Liver (tissue), 5 donors: ENCODE data around the gene IFIT1. TPM values are rescaled to one million over a fixed set of nuclear protein-coding genes. Genes with fewer than 3 reads are reported as not detected.

Experiments used
- JUND ChIP-seq, 2 donors: IDR thresholded peaks; 2 replicates each; pipeline ENCODE4 v1.6.1; 2016; ENCODE audit warnings: antibody characterized with exemption in 2 of 2
- SP1 ChIP-seq: IDR thresholded peaks from 2 replicates; pipeline ENCODE4 v1.6.1; 2018; ENCODE audit warnings: antibody characterized with exemption, mild to moderate bottlenecking
- polyA plus RNA-seq, 2 donors: library from polyadenylated mRNA; stranded (reverse) in 1 of 2; unstranded in 1 of 2; fragments of 200-250 nt in 1 of 2; fragments of >200 nt in 1 of 2; fragmentation: Nextera tagmentation in 1 of 2; extraction: Ambion mirVana in 1 of 2; gene quantifications; one replicate each; pipeline versions ENCODE4 v1.2.1 to v1.2.3, GENCODE V29; 2013 to 2015
- total RNA-seq, 2 donors: library from RNA; depleted of rRNA; stranded (reverse); fragments of >200 nt; gene quantifications; one replicate each; pipeline ENCODE4 v1.2.3, GENCODE V29; 2014
- TF ChIP-seq, protein P1 (sequence below): IDR thresholded peaks from 2 replicates; pipeline ENCODE4 v1.6.1; 2016; ENCODE audit warnings: antibody characterized with exemption
- donor health status: healthy.
- donor health status: healthy.
- donor health status: healthy.

The IFIT1 gene
- total and polyA plus RNA-seq, 4 donors, result 8.1 to 17.5 (median 11.6) TPM

- no peak for TF ChIP-seq SP1
- TF ChIP-seq, protein P1, sequence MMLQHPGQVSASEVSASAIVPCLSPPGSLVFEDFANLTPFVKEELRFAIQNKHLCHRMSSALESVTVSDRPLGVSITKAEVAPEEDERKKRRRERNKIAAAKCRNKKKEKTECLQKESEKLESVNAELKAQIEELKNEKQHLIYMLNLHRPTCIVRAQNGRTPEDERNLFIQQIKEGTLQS, result no peak
- no peak for TF ChIP-seq JUND (IDR thresholded peaks at IDR 0.05)
Observed at GRCh38 chr10:89454561-89455347, 62.3 kb downstream of the IFIT1 start (continued).

Other genes with a start within 250 kb of the IFIT1 start
- under 1 TPM in 1 of 2 donors, not detected in 1; 0.08 TPM for gene CH25H, start 185.3 kb upstream of the IFIT1 start, total RNA-seq
- under 1 TPM; 0.25 to 0.33 TPM for gene CH25H, start 185.3 kb upstream of the IFIT1 start, polyA plus RNA-seq
- 100 to 1,000 TPM in 1 of 2 donors, 10 to 100 TPM in 1; 65.4 to 176 TPM for gene LIPA, start 140.8 kb upstream of the IFIT1 start, total RNA-seq
- gene LIPA, start 140.8 kb upstream of the IFIT1 start, polyA plus RNA-seq, result 10 to 100 TPM; 35.3 to 86.4 TPM
- 1 to 10 TPM; 4.8 to 5.5 TPM for gene IFIT2, start 90.6 kb upstream of the IFIT1 start, total RNA-seq
- 1 to 10 TPM; 5.0 to 5.5 TPM for gene IFIT2, start 90.6 kb upstream of the IFIT1 start, polyA plus RNA-seq
- gene IFIT3, start 64.6 kb upstream of the IFIT1 start, total RNA-seq, result 10 to 100 TPM in 1 of 2 donors, 1 to 10 TPM in 1; 9.8 to 11.2 TPM
- 10 to 100 TPM in 1 of 2 donors, 1 to 10 TPM in 1; 9.2 to 10.9 TPM for gene IFIT3, start 64.6 kb upstream of the IFIT1 start, polyA plus RNA-seq
- 10 to 100 TPM in 1 of 2 donors, not detected in 1; 13.3 TPM for gene IFIT1B, start 14.6 kb upstream of the IFIT1 start, total RNA-seq
- gene IFIT1B, start 14.6 kb upstream of the IFIT1 start, polyA plus RNA-seq, result under 1 TPM in 1 of 2 donors, not detected in 1; 0.15 TPM
- 10 to 100 TPM in 1 of 2 donors, 1 to 10 TPM in 1; 5.0 to 10.7 TPM for gene IFIT5, start 21.9 kb downstream of the IFIT1 start, total RNA-seq
- 1 to 10 TPM; 6.2 to 7.3 TPM for gene IFIT5, start 21.9 kb downstream of the IFIT1 start, polyA plus RNA-seq
- 10 to 100 TPM in 1 of 2 donors, 1 to 10 TPM in 1; 1.5 to 10.7 TPM for gene SLC16A12, start 143.0 kb downstream of the IFIT1 start, total RNA-seq
- gene SLC16A12, start 143.0 kb downstream of the IFIT1 start, polyA plus RNA-seq, result under 1 TPM; 0.03 to 0.38 TPM